ENCODE measurements around the gene SORBS1. TPM values are rescaled to one million over a fixed set of nuclear protein-coding genes. Genes with fewer than 3 reads are reported as not detected.

Gene SORBS1
- total RNA-seq, 1 donor from 2014 or later: 16.1 TPM

- no peaks in the 10 kb centered on the region for H3K79me2 ChIP-seq (ENCODE audit: low read depth)
- no peak overlapping the region for H3K4me3 Mint-ChIP-seq
Observed at GRCh38 chr10:95525033-95525418, 36.1 kb downstream of the SORBS1 start.

GRCh38 chr10:95524358-95525032 is 36.7 kb downstream of the SORBS1 start:
- no peak for DNase-seq (ENCODE audit: low spot score)
- no peaks in the 10 kb centered on the region for H3K27me3 ChIP-seq
- H3K4me2 ChIP-seq: no peak overlapping the region
- no peaks in the 10 kb centered on the region for H3K36me3 Mint-ChIP-seq
- H3K27ac ChIP-seq: no peak overlapping the region
- no peaks in the 10 kb centered on the region for H3F3A ChIP-seq (ENCODE audit: low read depth)
- no peak overlapping the region for H3K9ac ChIP-seq
- no peak for TF ChIP-seq EZH2 (IDR thresholded peaks at IDR 0.05)
- TF ChIP-seq EZH2phosphoT487 (IDR thresholded peaks at IDR 0.05): no peak
- TF ChIP-seq CTCF (IDR thresholded peaks at IDR 0.05): no peak
- no peaks in the 10 kb centered on the region for H4K20me1 ChIP-seq (ENCODE audit: low read depth)
- no peaks in the 10 kb centered on the region for H3K36me3 ChIP-seq
- H3K27me3 Mint-ChIP-seq (ENCODE audit: insufficient read depth, low read depth): no peaks in the 10 kb centered on the region
- no peaks in the 10 kb centered on the region for H3K79me2 ChIP-seq (ENCODE audit: low read depth)
- no peaks in the 10 kb centered on the region for H3K4me1 ChIP-seq
- H3K4me3 Mint-ChIP-seq: no peak overlapping the region
- peaks cover 5% of the 10 kb centered on the region for H3K4me1 Mint-ChIP-seq
- no peak overlapping the region for H3K4me3 ChIP-seq
- no peaks in the 10 kb centered on the region for H3K9me3 Mint-ChIP-seq
- no peaks in the 10 kb centered on the region for H3K9me3 ChIP-seq (ENCODE audit: low read depth)
- no peak overlapping the region for H3K27ac Mint-ChIP-seq
- H2AFZ ChIP-seq (replicated peaks): no peak overlapping the region

More at GRCh38 chr10:95525033-95525418, 36.1 kb downstream of the SORBS1 start:
- Histone ChIP-seq H3K4me3 (no peak overlapping the region), H3K4me1 (no peaks in the 10 kb centered on the region), H3K36me3 (no peaks in the 10 kb centered on the region), H3K27ac (no peak overlapping the region), H3K27me3 (no peaks in the 10 kb centered on the region), H3F3A (ENCODE audit: low read depth) (no peaks in the 10 kb centered on the region), H3K4me2 (no peak overlapping the region), H2AFZ (replicated peaks) (no peak overlapping the region), H3K9ac (no peak overlapping the region), H3K9me3 (ENCODE audit: low read depth) (no peaks in the 10 kb centered on the region), H4K20me1 (ENCODE audit: low read depth) (no peaks in the 10 kb centered on the region)
- no peaks in the 10 kb centered on the region for H3K36me3 Mint-ChIP-seq
- no peaks in the 10 kb centered on the region for H3K27me3 Mint-ChIP-seq (ENCODE audit: insufficient read depth, low read depth)
- H3K9me3 Mint-ChIP-seq: no peaks in the 10 kb centered on the region
- no peak overlapping the region for H3K27ac Mint-ChIP-seq
- DNase-seq (ENCODE audit: low spot score): no peak
- H3K4me1 Mint-ChIP-seq: peaks cover 5% of the 10 kb centered on the region
- no peak for TF ChIP-seq EZH2phosphoT487 (IDR thresholded peaks at IDR 0.05)
- TF ChIP-seq EZH2 (IDR thresholded peaks at IDR 0.05): no peak
- no peak for TF ChIP-seq CTCF (IDR thresholded peaks at IDR 0.05)

- no peak for TF ChIP-seq EZH2phosphoT487 (IDR thresholded peaks at IDR 0.05)
- no peak for TF ChIP-seq CTCF (IDR thresholded peaks at IDR 0.05)
- TF ChIP-seq EZH2 (IDR thresholded peaks at IDR 0.05): no peak
- no peaks in the 10 kb centered on the region for H3K27me3 ChIP-seq
- no peak for DNase-seq (ENCODE audit: low spot score)
- no peak overlapping the region for H3K27ac ChIP-seq
- Mint-ChIP-seq H3K27me3 (ENCODE audit: insufficient read depth, low read depth) (peaks cover 2% of the 10 kb centered on the region), H3K4me1 (peaks cover 5% of the 10 kb centered on the region), H3K27ac (no peak overlapping the region), H3K36me3 (no peaks in the 10 kb centered on the region), H3K4me3 (no peak overlapping the region), H3K9me3 (no peaks in the 10 kb centered on the region)
- H2AFZ ChIP-seq (replicated peaks): no peak overlapping the region
- no peaks in the 10 kb centered on the region for H3K79me2 ChIP-seq (ENCODE audit: low read depth)
- H3K4me3 ChIP-seq: no peak overlapping the region
- no peak overlapping the region for H3K9ac ChIP-seq
- H4K20me1 ChIP-seq (ENCODE audit: low read depth): no peaks in the 10 kb centered on the region
- H3K36me3 ChIP-seq: no peaks in the 10 kb centered on the region
- no peaks in the 10 kb centered on the region for H3K4me1 ChIP-seq
- no peaks in the 10 kb centered on the region for H3F3A ChIP-seq (ENCODE audit: low read depth)
- no peaks in the 10 kb centered on the region for H3K9me3 ChIP-seq (ENCODE audit: low read depth)
- no peak overlapping the region for H3K4me2 ChIP-seq
Observed at GRCh38 chr10:95522117-95522516, 39.1 kb downstream of the SORBS1 start.

Data from neural progenitor cell (in vitro differentiated cells).